DND-41 (cell line): Measurements from ENCODE around the gene KLHL14.

Experiments
- ATAC-seq: fragments of 200-7000 bp; cut with Tn5 transposase; 3 replicates; pipeline ENCODE4 v1.9.1; 2021; ENCODE audit warnings: low read depth; ENCODE audit not compliant: insufficient read depth
- DNase-seq: peaks from one replicate; pipeline ENCODE4 v3.0.0-alpha.2; 2020
- H2AFZ ChIP-seq: 2 replicates; pipeline ENCODE4 v1.6.0; 2012; ENCODE audit warnings: low read depth, low read length
- H3K27ac ChIP-seq: 2 replicates; pipeline ENCODE4 v1.5.1; 2012; ENCODE audit warnings: low read length, inconsistent platforms
- H3K27me3 ChIP-seq: fragments of 200-600 bp; sonication (generic); 2 replicates; pipeline ENCODE4 v1.6.0; 2012; ENCODE audit warnings: low read length, mild to moderate bottlenecking, inconsistent platforms; ENCODE audit not compliant: insufficient read depth, poor library complexity
- H3K36me3 ChIP-seq: 2 replicates; pipeline ENCODE4 v1.5.1; 2012; ENCODE audit warnings: low read length, inconsistent platforms; ENCODE audit not compliant: insufficient read depth
- H3K4me1 ChIP-seq: 2 replicates; pipeline ENCODE4 v1.5.1; 2012; ENCODE audit warnings: mild to moderate bottlenecking, low read length; ENCODE audit not compliant: insufficient read depth
- H3K4me2 ChIP-seq: 2 replicates; pipeline ENCODE4 v1.6.0; 2012; ENCODE audit warnings: mild to moderate bottlenecking, moderate library complexity, low read length, inconsistent platforms; ENCODE audit not compliant: insufficient read depth
- H3K4me3 ChIP-seq, 2 experiments: fragments of 200-600 bp in 1 of 2; shearing (Covaris generic) in 1 of 2; 2 replicates each; pipeline ENCODE4 v1.5.1; 2012 to 2016; ENCODE audit warnings: inconsistent platforms in 2 of 2, low read length in 2 of 2, mild to moderate bottlenecking in 2 of 2, low read depth in 1 of 2, moderate library complexity in 1 of 2
- H3K79me2 ChIP-seq: 2 replicates; pipeline ENCODE4 v1.6.0; 2012; ENCODE audit warnings: low read length, inconsistent platforms; ENCODE audit not compliant: insufficient read depth
- H3K9ac ChIP-seq: 2 replicates; pipeline ENCODE4 v1.6.0; 2012; ENCODE audit warnings: low read depth, mild to moderate bottlenecking, inconsistent platforms, low read length, moderate library complexity
- H3K9me3 ChIP-seq: 2 replicates; pipeline ENCODE4 v1.5.1; 2012; ENCODE audit warnings: low read length, moderate library complexity, mild to moderate bottlenecking, inconsistent platforms; ENCODE audit not compliant: insufficient read depth, severe bottlenecking
- H4K20me1 ChIP-seq: 2 replicates; pipeline ENCODE4 v1.6.0; 2012; ENCODE audit warnings: low read length; ENCODE audit not compliant: insufficient read depth
- CTCF ChIP-seq: IDR thresholded peaks from 2 replicates; pipeline ENCODE4 v1.5.1; 2012; ENCODE audit warnings: borderline replicate concordance, low read length, moderate library complexity, mild to moderate bottlenecking; ENCODE audit not compliant: poor library complexity, severe bottlenecking; ENCODE audit errors: extremely low read depth
- EZH2 ChIP-seq: IDR thresholded peaks from 3 replicates; pipeline ENCODE4 v1.6.1; 2012; ENCODE audit warnings: borderline replicate concordance, low read depth, mild to moderate bottlenecking, moderate library complexity, low read length, inconsistent platforms; ENCODE audit not compliant: severe bottlenecking

KLHL14 gene

GRCh38 chr18:32771871-32772580, 797 bp downstream of the KLHL14 start:
- no peaks in the 10 kb centered on the region for H3K9me3 ChIP-seq
- H3K4me1 ChIP-seq: peaks cover 6% of the 10 kb centered on the region; the same call in 1 of the 2 replicates
- no peaks in the 10 kb centered on the region for H3K79me2 ChIP-seq
- H3K27me3 ChIP-seq: no peaks in the 10 kb centered on the region
- H2AFZ ChIP-seq: no peak overlapping the region
- no peak for DNase-seq
- H3K9ac ChIP-seq: no peak overlapping the region
- H4K20me1 ChIP-seq: no peaks in the 10 kb centered on the region
- TF ChIP-seq CTCF (no peak), EZH2 (no peak)
- no peak overlapping the region for H3K27ac ChIP-seq
- H3K36me3 ChIP-seq: no peaks in the 10 kb centered on the region
- no peak for ATAC-seq
- no peak overlapping the region for H3K4me2 ChIP-seq
- H3K4me3 ChIP-seq: no peak overlapping the region

- Histone ChIP-seq H3K27me3 (no peaks in the 10 kb centered on the region), H3K4me3 (no peak overlapping the region), H3K79me2 (no peaks in the 10 kb centered on the region), H3K27ac (no peak overlapping the region), H3K4me1 (peaks cover 6% of the 10 kb centered on the region; the same call in 1 of the 2 replicates), H3K9me3 (no peaks in the 10 kb centered on the region), H2AFZ (no peak overlapping the region), H3K36me3 (no peaks in the 10 kb centered on the region), H3K9ac (no peak overlapping the region), H4K20me1 (no peaks in the 10 kb centered on the region), H3K4me2 (no peak overlapping the region)
- DNase-seq: no peak
- no peak for ATAC-seq
- TF ChIP-seq CTCF: no peak
Observed at GRCh38 chr18:32771169-32771751, 1.6 kb downstream of the KLHL14 start.

GRCh38 chr18:32770666-32771168, 2.1 kb downstream of the KLHL14 start:
- no peak overlapping the region for H3K9ac ChIP-seq
- H4K20me1 ChIP-seq: no peaks in the 10 kb centered on the region
- no peaks in the 10 kb centered on the region for H3K9me3 ChIP-seq
- no peak overlapping the region for H2AFZ ChIP-seq
- H3K27me3 ChIP-seq: no peaks in the 10 kb centered on the region
- TF ChIP-seq CTCF (no peak), EZH2 (no peak)
- no peak overlapping the region for H3K27ac ChIP-seq
- no peak overlapping the region for H3K4me2 ChIP-seq
- no peak for ATAC-seq
- H3K79me2 ChIP-seq: no peaks in the 10 kb centered on the region
- no peak overlapping the region for H3K4me3 ChIP-seq
- no peak for DNase-seq
- H3K36me3 ChIP-seq: no peaks in the 10 kb centered on the region
- peaks cover 4% of the 10 kb centered on the region; the same call in 1 of the 2 replicates for H3K4me1 ChIP-seq
